H9 (cell line): ENCODE results near the gene NANOS3. TPM values are rescaled to one million over a fixed set of nuclear protein-coding genes. Genes with fewer than 3 reads are reported as not detected.

Source experiments
- DNase-seq: peaks from one replicate; pipeline ENCODE4 v3.0.0-alpha.2; 2017
- H2AFZ ChIP-seq: one replicate; pipeline ENCODE4 v1.6.1; 2013; ENCODE audit warnings: mild to moderate bottlenecking, low read length, control low read depth, moderate library complexity
- H2AK5ac ChIP-seq: 2 replicates; pipeline ENCODE4 v1.6.1; 2013; ENCODE audit warnings: low read length, control low read depth, mixed read lengths; ENCODE audit not compliant: insufficient read length
- H2BK120ac ChIP-seq: one replicate; pipeline ENCODE4 v1.6.1; 2013; ENCODE audit warnings: low read depth, mild to moderate bottlenecking, low read length, control low read depth, inconsistent platforms; ENCODE audit not compliant: poor library complexity, severe bottlenecking
- H2BK12ac ChIP-seq: 2 replicates; pipeline ENCODE4 v1.6.1; 2013; ENCODE audit warnings: low read length, control low read depth, mixed read lengths, low read depth; ENCODE audit not compliant: insufficient read length
- H2BK15ac ChIP-seq: 2 replicates; pipeline ENCODE4 v1.6.1; 2013; ENCODE audit warnings: low read depth, low read length, control low read depth
- H2BK20ac ChIP-seq: one replicate; pipeline ENCODE4 v1.6.1; 2013; ENCODE audit warnings: low read depth, mild to moderate bottlenecking, low read length, control low read depth, inconsistent platforms; ENCODE audit not compliant: poor library complexity, severe bottlenecking
- H2BK5ac ChIP-seq: 2 replicates; pipeline ENCODE4 v1.6.1; 2013; ENCODE audit warnings: low read length, control low read depth, mixed read lengths; ENCODE audit not compliant: insufficient read length
- H3K14ac ChIP-seq: 2 replicates; pipeline ENCODE4 v1.6.1; 2013; ENCODE audit warnings: low read length, control low read depth; ENCODE audit not compliant: insufficient read depth
- H3K18ac ChIP-seq: 2 replicates; pipeline ENCODE4 v1.6.1; 2013; ENCODE audit warnings: low read depth, mild to moderate bottlenecking, mixed read lengths, low read length, control low read depth; ENCODE audit not compliant: insufficient read length
- H3K23ac ChIP-seq: 2 replicates; pipeline ENCODE4 v1.6.1; 2013; ENCODE audit warnings: low read length, control low read depth, mixed read lengths, low read depth; ENCODE audit not compliant: insufficient read length
- H3K23me2 ChIP-seq: 2 replicates; pipeline ENCODE4 v1.6.1; 2013; ENCODE audit warnings: low read depth, mild to moderate bottlenecking, mixed read lengths, low read length, control low read depth; ENCODE audit not compliant: insufficient read length, poor library complexity, severe bottlenecking
- H3K27ac ChIP-seq: 2 replicates; pipeline ENCODE4 v1.5.1; 2013; ENCODE audit warnings: low read length, control low read depth, mixed read lengths, low read depth; ENCODE audit not compliant: insufficient read length
- H3K27me3 ChIP-seq: 2 replicates; pipeline ENCODE4 v1.6.1; 2013; ENCODE audit warnings: low read length, control low read depth, inconsistent platforms; ENCODE audit not compliant: insufficient read depth
- H3K4ac ChIP-seq: 2 replicates; pipeline ENCODE4 v1.6.1; 2013; ENCODE audit warnings: low read depth, mild to moderate bottlenecking, control low read depth, inconsistent platforms, low read length, moderate library complexity
- H3K4me1 ChIP-seq: 2 replicates; pipeline ENCODE4 v1.6.1; 2013; ENCODE audit warnings: low read length, control low read depth, inconsistent platforms; ENCODE audit not compliant: insufficient read depth
- H3K4me2 ChIP-seq: 2 replicates; pipeline ENCODE4 v1.6.1; 2013; ENCODE audit warnings: low read length, control low read depth, mixed read lengths; ENCODE audit not compliant: insufficient read length, insufficient read depth
- H3K56ac ChIP-seq: 2 replicates; pipeline ENCODE4 v1.6.1; 2013; ENCODE audit warnings: low read depth, mild to moderate bottlenecking, mixed read lengths, low read length, control low read depth; ENCODE audit not compliant: insufficient read length
- H3K79me1 ChIP-seq: 2 replicates; pipeline ENCODE4 v1.6.1; 2013; ENCODE audit warnings: low read depth, mild to moderate bottlenecking, moderate library complexity, low read length, control low read depth, inconsistent platforms; ENCODE audit not compliant: insufficient read depth, poor library complexity, severe bottlenecking
- H3K79me2 ChIP-seq: 2 replicates; pipeline ENCODE4 v1.6.1; 2013; ENCODE audit warnings: low read length, control low read depth, inconsistent platforms; ENCODE audit not compliant: insufficient read depth
- H3K9ac ChIP-seq: 2 replicates; pipeline ENCODE4 v1.6.1; 2013; ENCODE audit warnings: low read length, control low read depth, mixed read lengths; ENCODE audit not compliant: insufficient read length; ENCODE audit errors: extremely low read depth
- H3K9me3 ChIP-seq: one replicate; pipeline ENCODE4 v1.6.1; 2013; ENCODE audit warnings: low read depth, low read length, inconsistent platforms; ENCODE audit not compliant: control insufficient read depth
- H3T11ph ChIP-seq: one replicate; pipeline ENCODE4 v1.6.1; 2013; ENCODE audit warnings: mild to moderate bottlenecking, low read length, control low read depth, inconsistent platforms
- H4K20me1 ChIP-seq: one replicate; pipeline ENCODE4 v1.6.1; 2013; ENCODE audit not compliant: control insufficient read depth, insufficient read length, insufficient read depth
- H4K5ac ChIP-seq: 2 replicates; pipeline ENCODE4 v1.6.1; 2013; ENCODE audit warnings: low read depth, mild to moderate bottlenecking, mixed read lengths, low read length, control low read depth; ENCODE audit not compliant: insufficient read length
- H4K8ac ChIP-seq: replicated peaks from 2 replicates; pipeline ENCODE4 v1.6.1; 2013; ENCODE audit warnings: low read length, control low read depth, mixed read lengths, low read depth; ENCODE audit not compliant: insufficient read length
- H4K91ac ChIP-seq: 2 replicates; pipeline ENCODE4 v1.6.1; 2013; ENCODE audit warnings: low read depth, mild to moderate bottlenecking, moderate library complexity, mixed read lengths, low read length, control low read depth; ENCODE audit not compliant: insufficient read length
- H3K27ac Mint-ChIP-seq, 3 experiments: 2 replicates in 2 of 3; 3 replicates in 1 of 3; pipeline ENCODE4 v1.8.0; 2020 to 2021; ENCODE audit warnings: mixed read lengths in 3 of 3, mild to moderate bottlenecking in 1 of 3, moderate library complexity in 1 of 3
- H3K27me3 Mint-ChIP-seq: 2 replicates; pipeline ENCODE4 v1.8.0; 2021; ENCODE audit warnings: low read depth, mild to moderate bottlenecking, moderate library complexity, mixed read lengths
- H3K36me3 Mint-ChIP-seq, 3 experiments: 2 replicates in 2 of 3; 3 replicates in 1 of 3; pipeline ENCODE4 v1.8.0; 2020 to 2021; ENCODE audit warnings: low read depth in 3 of 3, mixed read lengths in 3 of 3; ENCODE audit not compliant: insufficient read depth in 1 of 3
- H3K4me1 Mint-ChIP-seq, 2 experiments: 2 replicates each; pipeline ENCODE4 v1.8.0; 2020; ENCODE audit warnings: mixed read lengths in 2 of 2
- H3K4me3 Mint-ChIP-seq, 2 experiments: 2 replicates in 1 of 2; 3 replicates in 1 of 2; pipeline ENCODE4 v1.8.0; 2020 to 2021; ENCODE audit warnings: mild to moderate bottlenecking in 2 of 2, mixed read lengths in 2 of 2, moderate library complexity in 1 of 2
- H3K9me3 Mint-ChIP-seq, 2 experiments: 2 replicates in 1 of 2; 3 replicates in 1 of 2; pipeline ENCODE4 v1.8.0; 2020; ENCODE audit warnings: mild to moderate bottlenecking in 2 of 2, mixed read lengths in 2 of 2, moderate library complexity in 1 of 2
- WGBS: extraction: QIAGEN DNeasy Blood & Tissue Kit; methylation state at CpG from one replicate; pipeline ENCODE4 v1.1.7; 2013; ENCODE audit warnings: missing lambda C conversion rate, low lambda C conversion rate, mixed read lengths; ENCODE audit not compliant: insufficient read length; ENCODE audit errors: extremely low coverage; 5-methylcytosine and 5-hydroxymethylcytosine counted together
- total RNA-seq: library from RNA; stranded (reverse); gene quantifications from 2 replicates; pipeline ENCODE4 v1.2.1, GENCODE V29; 2021
- TF ChIP-seq, protein P1 (sequence below): fragments of 200-600 bp; sonication (generic); conservative IDR thresholded peaks from 3 replicates; pipeline ENCODE4 v1.8.0; 2021; ENCODE audit warnings: antibody characterized with exemption, mild to moderate bottlenecking

Gene NANOS3
- total RNA-seq, 1 experiment from 2014 or later, result not detected

DNA sequence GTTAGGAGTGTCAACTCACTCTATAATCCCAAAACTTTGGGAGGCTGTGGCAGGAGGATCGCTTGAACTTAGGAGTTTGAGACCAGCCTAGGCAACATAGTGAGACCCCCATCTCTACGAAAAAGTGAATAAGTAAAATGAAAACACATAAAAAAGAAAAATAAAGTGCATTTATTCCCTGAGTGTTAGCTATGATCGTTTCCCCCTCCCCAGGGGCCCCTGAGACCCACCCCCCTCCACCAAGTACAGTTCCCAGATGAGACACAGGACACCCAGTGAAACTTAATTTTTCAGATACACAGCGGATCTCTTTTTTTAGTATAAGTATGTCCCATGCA lies 28.6 kb upstream of the NANOS3 start:
- Histone ChIP-seq H4K5ac (no peak overlapping the region), H3T11ph (no peak overlapping the region), H3K9ac (no peak overlapping the region), H3K27me3 (no peaks in the 10 kb centered on the region), H3K18ac (peak overlapping the region; percentile 100), H3K23me2 (peaks cover 8% of the 10 kb centered on the region), H2BK120ac (peak overlapping the region; percentile 52), H2BK5ac (no peak overlapping the region), H2AK5ac (no peak overlapping the region), H3K4ac (peak overlapping the region; percentile 31; the same call in 1 of the 2 replicates), H3K79me1 (no peaks in the 10 kb centered on the region), H3K9me3 (no peaks in the 10 kb centered on the region), H4K8ac (no peak overlapping the region), H3K4me2 (no peak overlapping the region), H3K27ac (no peak overlapping the region), H2BK20ac (no peak overlapping the region), H2BK15ac (no peak overlapping the region), H3K23ac (no peak overlapping the region), H3K79me2 (no peaks in the 10 kb centered on the region), H3K56ac (no peak overlapping the region), H3K14ac (peak overlapping the region; percentile 99; the same call in 1 of the 2 replicates), H3K4me1 (peaks cover 7% of the 10 kb centered on the region; the same call in 1 of the 2 replicates), H4K91ac (no peak overlapping the region), H2AFZ (no peak overlapping the region), H2BK12ac (no peak overlapping the region), H4K20me1 (no peaks in the 10 kb centered on the region)
- no peaks in the 10 kb centered on the region for H3K27me3 Mint-ChIP-seq
- peaks cover 35 to 46% of the 10 kb centered on the region in 2 experiments for H3K4me1 Mint-ChIP-seq
- no peak overlapping the region for H3K27ac Mint-ChIP-seq
- no peak for DNase-seq
- TF ChIP-seq, protein P1, sequence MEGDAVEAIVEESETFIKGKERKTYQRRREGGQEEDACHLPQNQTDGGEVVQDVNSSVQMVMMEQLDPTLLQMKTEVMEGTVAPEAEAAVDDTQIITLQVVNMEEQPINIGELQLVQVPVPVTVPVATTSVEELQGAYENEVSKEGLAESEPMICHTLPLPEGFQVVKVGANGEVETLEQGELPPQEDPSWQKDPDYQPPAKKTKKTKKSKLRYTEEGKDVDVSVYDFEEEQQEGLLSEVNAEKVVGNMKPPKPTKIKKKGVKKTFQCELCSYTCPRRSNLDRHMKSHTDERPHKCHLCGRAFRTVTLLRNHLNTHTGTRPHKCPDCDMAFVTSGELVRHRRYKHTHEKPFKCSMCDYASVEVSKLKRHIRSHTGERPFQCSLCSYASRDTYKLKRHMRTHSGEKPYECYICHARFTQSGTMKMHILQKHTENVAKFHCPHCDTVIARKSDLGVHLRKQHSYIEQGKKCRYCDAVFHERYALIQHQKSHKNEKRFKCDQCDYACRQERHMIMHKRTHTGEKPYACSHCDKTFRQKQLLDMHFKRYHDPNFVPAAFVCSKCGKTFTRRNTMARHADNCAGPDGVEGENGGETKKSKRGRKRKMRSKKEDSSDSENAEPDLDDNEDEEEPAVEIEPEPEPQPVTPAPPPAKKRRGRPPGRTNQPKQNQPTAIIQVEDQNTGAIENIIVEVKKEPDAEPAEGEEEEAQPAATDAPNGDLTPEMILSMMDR, result no peak
- H3K4me3 Mint-ChIP-seq, result peak overlapping the region in 1 of 2 experiments; percentile 45; a peak in 2 of 5 replicates
- no CpG with 5 or more reads among the region's 4 CpGs for WGBS
- H3K36me3 Mint-ChIP-seq, result no peaks in the 10 kb centered on the region; a peak in 2 of 7 replicates
- no peaks in the 10 kb centered on the region; a peak in 1 of 5 replicates for H3K9me3 Mint-ChIP-seq
